Gastrocnemius medialis (tissue), 4 donors: ENCODE measurements around the gene TRIM71. TPM values are rescaled to one million over a fixed set of nuclear protein-coding genes. Genes with fewer than 3 reads are reported as not detected.
"Not testable (repeated sequence)": the region's sequence is repeated elsewhere in the genome, so short reads cannot be mapped to it uniquely, and the experiment has no call there.

Source experiments
- ATAC-seq, 2 donors: fragments of 150-250 bp; one replicate each; pipeline ENCODE4 v1.9.1; 2016
- DNase-seq, 2 donors: peaks; one replicate each; pipeline ENCODE4 v3.0.0-alpha.2; 2019
- H3K27ac ChIP-seq, 4 donors: fragments of 200-600 bp; sonication (generic); 1 replicate in 1 of 4; 2 replicates in 3 of 4; pipeline ENCODE4 v1.5.1; 2016 to 2018; ENCODE audit warnings: mild to moderate bottlenecking in 2 of 4, moderate library complexity in 1 of 4
- H3K27me3 ChIP-seq, 3 donors: fragments of 200-600 bp; sonication (generic) in 2 of 3; 1 replicate in 1 of 3; 2 replicates in 2 of 3; pipeline versions ENCODE4 v1.5.1 to v1.6.0; 2016 to 2019; ENCODE audit warnings: mild to moderate bottlenecking in 1 of 3, moderate library complexity in 1 of 3
- H3K36me3 ChIP-seq, 2 donors: fragments of 200-600 bp; sonication (generic) in 1 of 2; one replicate each; pipeline ENCODE4 v1.5.1; 2017 to 2018
- H3K4me1 ChIP-seq, 2 donors: fragments of 200-600 bp; sonication (generic) in 1 of 2; one replicate each; pipeline ENCODE4 v1.5.1; 2016 to 2017; ENCODE audit warnings: mild to moderate bottlenecking in 2 of 2
- H3K4me3 ChIP-seq, 4 donors: fragments of 200-600 bp; sonication (generic) in 3 of 4; 1 replicate in 1 of 4; 2 replicates in 3 of 4; pipeline ENCODE4 v1.5.1; 2016 to 2019; ENCODE audit warnings: mild to moderate bottlenecking in 2 of 4
- H3K9me3 ChIP-seq, 3 donors: fragments of 200-600 bp; sonication (generic) in 2 of 3; 1 replicate in 1 of 3; 2 replicates in 2 of 3; pipeline ENCODE4 v1.5.1; 2016 to 2019
- CTCF ChIP-seq, 5 experiments: fragments of 450-650 bp in 3 of 5; fragments of 200-600 bp in 2 of 5; sonication (generic) in 2 of 5; IDR thresholded peaks in 4 of 5; conservative IDR thresholded peaks in 1 of 5; 1 replicate in 4 of 5; 2 replicates in 1 of 5; pipeline ENCODE4 v1.5.1; 2016 to 2019; ENCODE audit warnings: antibody characterized with exemption in 5 of 5, mild to moderate bottlenecking in 3 of 5, moderate library complexity in 3 of 5
- POLR2A ChIP-seq, 2 donors: fragments of 450-650 bp; IDR thresholded peaks; one replicate each; pipeline ENCODE4 v1.6.1; 2017; ENCODE audit warnings: antibody characterized with exemption in 2 of 2, mild to moderate bottlenecking in 2 of 2, moderate library complexity in 2 of 2
- in situ Hi-C, 4 donors: fragments of 200-750 bp; cut with MboI; loops; one replicate each; pipeline versions ENCODE4 v1.15.0 to v1.8.0; 2017; ENCODE audit warnings: low sequenced_read_pairs in 4 of 4
- intact Hi-C: fragments of 100-400 bp; cut with DNase I; formaldehyde crosslinking; loops from one replicate; pipeline ENCODE4 v1.15.1; 2023; ENCODE audit warnings: low total_unique reads
- total RNA-seq, 4 donors: library from RNA; depleted of rRNA; stranded (reverse); fragments of >200 nt; gene quantifications; one replicate each; pipeline versions ENCODE4 v1.1.0 to v1.2.3, GENCODE V29; 2016

The TRIM71 gene
- total RNA-seq, 4 donors from 2014 or later: not detected

- in situ Hi-C loops (no loop called here), intact Hi-C loops (no loop called here)
- no peaks in the 10 kb centered on the region for H3K4me1 ChIP-seq
- DNase-seq: no peak
- H3K9me3 ChIP-seq: no peaks in the 10 kb centered on the region
- TF ChIP-seq CTCF (IDR thresholded peaks at IDR 0.05 in 4 of 5, conservative IDR thresholded peaks at IDR 0.05 in 1 of 5): no peak
- no peak for TF ChIP-seq POLR2A (IDR thresholded peaks at IDR 0.05)
- H3K4me3 ChIP-seq: no peak overlapping the region
- H3K36me3 ChIP-seq: no peaks in the 10 kb centered on the region
- H3K27me3 ChIP-seq: no peaks in the 10 kb centered on the region
- no peak for ATAC-seq
- H3K27ac ChIP-seq: no peak overlapping the region
Observed at GRCh38 chr3:32940726-32941125, 122.9 kb downstream of the TRIM71 start.

GRCh38 chr3:32945136-32945535, 127.3 kb downstream of the TRIM71 start:
- H3K9me3 ChIP-seq: no peaks in the 10 kb centered on the region
- no peaks in the 10 kb centered on the region for H3K27me3 ChIP-seq
- H3K27ac ChIP-seq: no peak overlapping the region
- no peaks in the 10 kb centered on the region for H3K4me1 ChIP-seq
- intact Hi-C loops (no loop called here), in situ Hi-C loops (no loop called here)
- DNase-seq (no peak), ATAC-seq (no peak)
- no peak overlapping the region for H3K4me3 ChIP-seq
- TF ChIP-seq CTCF (IDR thresholded peaks at IDR 0.05 in 4 of 5, conservative IDR thresholded peaks at IDR 0.05 in 1 of 5) (no peak), POLR2A (IDR thresholded peaks at IDR 0.05) (no peak)
- H3K36me3 ChIP-seq: no peaks in the 10 kb centered on the region

GRCh38 chr3:32945598-32945997, 127.8 kb downstream of the TRIM71 start:
- H3K9me3 ChIP-seq, ATAC-seq, H3K36me3 ChIP-seq, DNase-seq, H3K27me3 ChIP-seq, H3K4me1 ChIP-seq, intact Hi-C loops, H3K4me3 ChIP-seq, H3K27ac ChIP-seq, in situ Hi-C loops: not testable (repeated sequence)

- in situ Hi-C loops: no loop called here
- TF ChIP-seq CTCF (IDR thresholded peaks at IDR 0.05 in 4 of 5, conservative IDR thresholded peaks at IDR 0.05 in 1 of 5): no peak
- TF ChIP-seq POLR2A (IDR thresholded peaks at IDR 0.05): no peak
- Histone ChIP-seq H3K36me3 (no peaks in the 10 kb centered on the region), H3K4me3 (no peak overlapping the region), H3K9me3 (no peaks in the 10 kb centered on the region), H3K27me3 (no peaks in the 10 kb centered on the region), H3K27ac (no peak overlapping the region), H3K4me1 (no peaks in the 10 kb centered on the region)
- DNase-seq (no peak), ATAC-seq (no peak)
- intact Hi-C loops: no loop called here
Observed at GRCh38 chr3:32946973-32947788, 129.4 kb downstream of the TRIM71 start.

Other genes starting within 250 kb of the TRIM71 start
- 10 to 100 TPM; 44.2 to 51.0 (median 47.9) TPM for gene DYNC1LI1, start 247.1 kb upstream of the TRIM71 start, total RNA-seq
- 10 to 100 TPM; 10.2 to 16.8 (median 10.9) TPM for gene CNOT10, start 132.8 kb upstream of the TRIM71 start, total RNA-seq
- gene CCR4, start 133.6 kb downstream of the TRIM71 start, total RNA-seq: under 1 TPM in 1 of 4 donors, not detected in 3; 0.07 TPM